NCI-H2171 treated with DMSO at 0.1 percent for 48 hours (cell line): ENCODE results near the gene PPP1R13L.
A peak's percentile ranks its signal among the peaks of the same experiment; 100 is the strongest.

Source experiments
- DNase-seq: peaks from one replicate; lab custom pipeline; 2025; lab: John Stamatoyannopoulos, UW

The PPP1R13L gene

DNA sequence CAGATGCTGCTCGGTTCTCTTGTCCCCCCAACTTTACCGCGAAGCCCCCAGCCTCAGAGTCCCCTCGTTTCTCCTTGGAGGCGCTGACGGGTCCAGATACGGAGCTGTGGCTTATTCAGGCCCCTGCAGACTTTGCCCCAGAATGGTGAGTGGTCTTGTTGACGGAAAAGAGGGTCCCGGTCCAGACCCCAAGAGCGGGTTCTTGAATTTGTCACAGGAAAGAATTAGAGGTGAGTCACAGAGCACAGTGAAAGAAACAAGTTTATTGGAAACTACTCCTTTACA, 2.2 kb upstream of the PPP1R13L start:
- DNase-seq, result no peak

DNA sequence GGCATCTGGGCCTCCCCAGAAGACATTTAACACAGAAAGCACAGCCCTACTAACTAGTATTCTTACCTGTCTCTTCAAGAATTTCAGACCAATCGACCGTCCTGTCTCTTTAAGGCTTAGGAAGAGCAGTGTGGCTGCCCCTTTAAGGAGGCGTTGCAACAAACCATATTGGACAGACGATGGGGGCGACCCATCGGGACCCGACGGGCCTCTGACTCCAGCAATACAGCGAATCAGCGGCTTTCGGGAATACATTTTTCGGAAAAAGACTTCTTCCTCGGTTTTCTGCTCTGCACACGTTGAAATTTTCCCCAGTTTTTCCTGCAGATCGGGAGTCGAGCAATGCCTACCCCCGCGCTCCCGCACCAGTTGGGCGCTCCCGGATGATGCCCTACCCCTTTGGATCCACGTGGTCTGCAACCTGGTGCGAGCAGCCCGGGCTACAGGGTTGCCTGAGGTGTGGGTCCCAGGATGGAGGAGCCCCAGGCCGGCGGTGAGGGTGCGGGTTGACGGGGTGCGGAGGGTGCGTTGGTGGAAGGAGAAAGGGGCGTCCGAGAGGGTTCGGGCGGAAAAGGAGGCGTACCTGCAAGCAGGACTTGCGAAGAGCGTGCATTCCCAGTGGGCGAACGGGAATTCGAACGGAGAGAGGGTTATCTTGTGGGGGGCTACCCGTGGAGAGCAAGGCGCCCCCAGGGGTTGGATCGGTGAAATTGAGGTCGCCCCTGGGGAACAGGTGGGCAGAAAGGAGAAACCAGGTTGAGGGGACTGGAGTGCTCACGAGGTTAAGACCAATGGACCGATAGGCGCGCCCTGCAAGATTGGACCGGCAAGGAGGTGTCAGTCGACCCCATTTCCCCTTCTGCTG, 1.6 kb upstream of the PPP1R13L start, which contains the start of gene POLR1G:
POLR1G (plus strand) TSS at position 419 of the 865 bp plus-strand sequence; CDS start at position 472, 53 bp downstream.
- DNase-seq, result peak; percentile 91

DNA sequence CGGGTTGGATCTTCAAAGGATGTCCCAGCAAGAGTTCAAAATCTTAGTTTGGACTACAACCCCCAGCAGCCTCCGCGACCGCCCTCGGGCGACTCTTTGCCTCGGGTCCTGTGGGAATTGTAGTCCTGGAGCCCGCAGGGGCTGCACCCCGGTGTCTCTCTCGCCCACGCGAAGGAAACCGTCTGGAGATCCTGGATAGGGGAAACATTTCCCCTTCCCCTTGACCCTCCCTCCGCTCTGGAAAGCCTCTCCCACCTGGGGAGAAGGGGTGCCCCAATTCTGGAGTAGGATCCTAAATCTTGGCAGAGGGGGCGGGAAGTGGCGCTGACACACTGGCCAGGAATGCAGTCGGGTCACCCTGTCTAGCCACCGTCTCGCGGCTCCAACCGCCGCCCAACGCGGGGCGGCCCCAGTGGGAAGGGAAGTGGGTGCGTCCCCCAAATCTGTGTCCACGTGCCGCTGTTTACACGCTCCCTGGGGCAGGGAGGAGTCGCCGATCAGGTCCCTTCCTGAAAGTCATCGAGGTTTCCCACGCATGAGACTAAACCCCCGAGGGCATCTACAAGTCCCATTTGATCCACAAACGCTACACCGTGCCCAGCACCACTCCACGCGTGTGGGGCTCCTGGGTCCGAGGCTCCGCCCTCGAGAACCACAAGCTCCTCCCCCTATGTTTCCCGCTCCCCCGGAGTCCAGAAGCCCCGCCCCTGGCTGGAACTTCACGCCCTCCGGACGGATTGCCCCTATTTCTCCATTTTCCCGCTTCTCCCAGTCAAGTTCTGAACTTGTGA, 761 bp upstream of the PPP1R13L start:
- DNase-seq, result peak; percentile 91

DNA sequence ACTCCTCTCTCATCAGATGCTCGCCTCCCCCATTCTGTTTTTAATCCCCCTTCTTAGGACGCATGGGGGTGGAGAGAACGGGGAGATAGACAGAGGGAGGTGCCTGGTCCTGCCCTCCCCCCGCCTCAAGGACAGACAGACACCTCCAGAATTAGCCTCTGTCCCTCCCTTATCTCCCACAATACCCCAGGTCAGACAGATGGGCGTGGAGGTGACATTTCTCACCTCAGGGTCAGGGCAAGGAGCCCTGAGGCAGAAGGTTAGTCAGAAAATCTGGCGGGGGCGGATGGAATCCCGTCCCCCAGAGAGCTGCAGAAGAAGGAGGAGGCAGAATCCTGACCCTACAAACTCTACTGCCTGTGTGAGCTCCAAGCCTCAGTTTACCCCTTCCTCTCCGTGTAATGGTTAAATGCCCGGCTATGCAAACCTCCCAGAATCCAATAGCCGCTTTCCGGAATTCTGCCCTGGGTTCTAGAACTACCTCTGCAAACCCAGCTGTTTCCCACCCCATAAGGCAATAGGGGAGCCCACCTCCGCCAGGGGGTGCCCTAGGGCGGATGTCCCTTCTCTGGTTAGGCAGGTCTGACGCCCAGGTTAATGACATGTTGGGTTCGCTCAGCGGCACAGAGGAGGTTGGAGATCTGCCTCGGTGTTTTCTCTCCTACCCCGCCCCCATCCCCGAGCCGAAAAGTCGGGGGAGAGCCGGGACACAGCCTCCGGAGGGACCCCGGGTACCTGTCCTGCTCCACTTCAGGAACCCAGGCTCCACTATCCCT, 900 bp downstream of the PPP1R13L start:
- DNase-seq, result peak; percentile 32

DNA sequence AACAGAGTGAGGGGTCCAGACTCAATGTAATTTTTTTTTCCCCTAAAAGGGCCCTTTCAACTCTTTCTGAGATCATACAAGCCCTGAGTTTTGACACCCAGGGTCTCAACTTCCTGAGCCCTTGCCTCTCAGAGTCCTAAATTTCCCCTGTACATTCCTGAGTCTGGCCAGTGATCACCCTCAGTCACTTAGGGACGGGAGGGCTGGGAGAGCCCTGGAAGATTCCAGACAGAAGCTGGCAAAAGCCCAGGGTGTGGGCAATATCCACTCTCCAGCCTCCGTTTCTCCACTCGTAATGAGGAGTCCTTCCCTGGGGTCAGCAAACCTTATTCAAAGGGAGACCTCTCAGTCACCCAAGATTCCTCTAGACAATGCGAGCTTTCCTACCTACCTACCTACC, 1.6 kb downstream of the PPP1R13L start:
- DNase-seq, result no peak

DNA sequence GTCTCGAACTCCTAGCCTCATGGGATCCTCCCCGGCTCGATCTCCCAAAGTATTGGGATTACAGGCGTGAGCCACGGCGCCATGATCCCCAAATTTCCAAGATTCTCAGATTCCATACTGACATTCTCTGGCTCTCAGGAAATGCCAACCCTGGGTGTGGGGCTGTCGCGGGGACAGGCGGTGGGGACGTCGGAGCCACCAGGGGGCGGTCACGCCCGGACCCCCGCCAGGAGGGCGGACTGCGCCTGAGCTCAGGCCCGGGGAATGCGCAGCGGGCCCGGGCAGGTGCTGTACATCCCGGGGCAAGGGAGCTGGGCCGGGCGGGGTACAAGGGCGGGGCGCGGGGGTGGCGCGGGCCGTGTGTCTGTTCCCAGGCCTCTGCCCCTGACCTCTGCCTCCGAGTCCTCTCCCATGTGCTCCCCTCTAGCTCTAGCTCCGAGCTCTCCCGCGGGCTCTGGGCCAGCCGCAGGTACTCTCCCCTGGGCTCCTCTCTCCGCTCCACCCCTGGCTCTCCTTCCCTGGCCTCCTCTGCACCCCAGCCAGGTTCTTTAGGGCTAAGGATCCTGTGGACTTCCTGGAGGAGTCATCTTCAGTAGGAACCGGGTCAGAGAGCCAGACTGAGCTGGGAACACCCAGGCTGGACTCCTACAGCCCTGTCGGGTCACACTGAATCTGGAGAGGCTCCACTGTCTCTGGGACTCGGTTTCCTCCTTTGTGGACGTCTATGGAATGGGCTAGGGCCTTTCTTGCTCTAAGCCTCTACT, 2.4 kb downstream of the PPP1R13L start:
- DNase-seq, result no peak

DNA sequence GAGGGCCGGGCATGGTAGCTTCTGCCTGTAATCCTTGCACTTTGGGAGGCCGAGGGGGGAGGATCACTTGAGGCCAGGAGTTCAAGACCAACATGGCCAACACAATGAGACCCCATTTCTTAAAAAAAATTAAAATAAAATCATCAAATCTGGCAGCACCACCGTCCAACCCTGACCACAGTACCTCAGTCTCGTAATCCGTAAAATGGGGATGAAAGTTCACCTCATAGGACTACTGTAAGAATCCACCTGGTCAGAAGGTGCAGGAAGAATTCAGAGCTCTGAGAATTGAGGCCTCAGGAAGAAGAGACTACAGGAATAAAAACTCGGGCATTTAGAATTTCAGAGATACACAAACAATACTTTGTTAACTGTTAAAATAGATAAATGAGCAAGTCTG, 3.1 kb downstream of the PPP1R13L start:
- DNase-seq, result no peak

DNA sequence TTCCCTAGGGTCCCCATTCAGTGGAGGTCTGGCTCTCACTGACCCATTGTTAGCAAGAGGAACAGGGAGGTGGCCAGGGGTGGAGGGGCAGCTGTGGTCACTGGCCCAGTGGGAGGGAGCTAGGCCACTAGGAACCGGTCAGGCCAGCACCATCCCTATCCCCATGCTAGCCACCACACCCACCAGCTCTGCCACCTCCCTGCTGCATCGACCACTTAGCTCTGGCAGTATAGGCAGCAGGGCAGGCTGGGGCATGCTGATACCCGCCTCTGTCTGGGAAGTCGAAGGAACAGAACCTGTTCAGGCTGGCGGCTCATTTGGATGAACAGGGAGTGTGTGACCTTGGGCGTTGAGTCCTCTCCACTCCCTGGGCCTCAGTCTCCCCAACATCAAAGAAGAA, 4.7 kb downstream of the PPP1R13L start:
- peak; percentile 81 for DNase-seq

DNA sequence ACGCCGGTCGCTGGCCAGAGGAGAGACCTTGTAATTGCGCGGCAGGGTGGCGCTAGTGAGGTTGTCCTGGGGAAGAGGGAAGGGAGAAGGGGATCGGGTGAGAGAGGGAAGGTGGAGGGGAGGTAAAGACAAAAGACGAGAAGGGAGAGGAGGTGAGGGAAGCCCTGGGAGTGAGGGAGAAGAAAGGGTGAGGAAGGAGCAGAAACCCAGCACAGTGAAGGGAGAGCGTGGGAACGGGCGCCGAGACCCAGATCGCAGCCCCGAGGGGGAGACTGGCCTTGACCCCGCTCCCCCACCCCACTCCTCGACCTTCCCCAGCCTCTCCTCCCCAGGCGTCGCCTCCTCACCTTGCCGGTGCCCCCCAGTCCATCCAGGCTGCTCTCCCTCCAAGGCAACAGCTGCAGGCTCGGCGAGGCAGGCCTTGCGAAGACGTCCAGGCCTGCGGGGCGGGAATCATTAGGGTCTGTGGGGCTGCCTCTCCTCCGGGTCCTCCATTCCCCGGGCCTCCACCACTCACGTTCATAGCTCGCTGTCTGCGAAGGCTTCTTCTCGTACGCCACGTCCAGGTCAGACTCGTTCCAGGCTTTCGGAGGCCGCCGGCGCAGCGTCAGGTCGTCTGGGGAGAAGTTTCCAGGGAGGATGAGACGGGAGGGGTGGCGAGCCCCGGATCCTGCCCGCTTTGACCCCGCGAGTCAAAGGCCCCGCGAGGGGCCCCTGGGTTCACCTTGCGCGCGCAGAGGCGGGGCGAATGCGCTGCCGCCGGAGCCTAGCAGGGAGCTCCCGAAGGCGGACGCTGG, 8.8 kb downstream of the PPP1R13L start:
- DNase-seq, result no peak

DNA sequence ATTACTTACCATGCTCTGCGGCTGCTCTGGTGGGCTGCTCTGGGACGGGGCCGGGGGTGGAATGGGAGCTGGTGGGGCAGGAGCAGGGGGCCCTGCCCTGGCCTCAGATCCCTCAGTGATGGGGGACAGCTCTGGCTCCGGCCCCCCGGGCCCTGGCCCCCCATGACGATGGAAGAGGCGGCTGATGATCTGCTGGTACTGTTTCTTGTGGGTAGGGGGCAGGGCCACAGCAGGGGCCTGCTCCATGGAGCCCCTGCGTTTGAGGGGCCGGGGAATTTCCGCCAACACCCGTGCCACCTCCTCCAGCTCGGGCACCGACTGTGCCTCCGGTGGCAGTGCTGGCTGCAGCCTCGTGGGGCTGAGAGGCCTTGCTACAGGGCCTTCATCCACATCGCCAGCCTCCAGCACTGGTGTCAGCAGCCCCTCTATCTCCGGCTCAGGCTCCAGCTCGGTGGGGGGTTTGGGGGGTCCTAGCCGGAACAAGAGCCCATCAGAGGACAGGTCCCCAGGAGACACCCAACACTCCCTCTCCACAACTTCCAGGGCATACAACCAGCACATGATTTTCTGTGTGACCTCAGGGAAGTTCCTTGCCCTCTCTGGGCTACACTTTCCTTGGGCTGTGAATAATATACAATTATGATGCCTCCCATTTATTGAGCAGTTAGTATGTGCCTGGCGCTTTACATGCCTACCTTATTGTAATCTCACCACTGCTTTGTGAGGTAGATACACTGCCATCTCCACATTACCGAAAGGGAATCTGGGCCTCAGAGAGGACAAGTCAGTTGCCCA, 12.8 kb downstream of the PPP1R13L start:
- DNase-seq, result no peak

DNA sequence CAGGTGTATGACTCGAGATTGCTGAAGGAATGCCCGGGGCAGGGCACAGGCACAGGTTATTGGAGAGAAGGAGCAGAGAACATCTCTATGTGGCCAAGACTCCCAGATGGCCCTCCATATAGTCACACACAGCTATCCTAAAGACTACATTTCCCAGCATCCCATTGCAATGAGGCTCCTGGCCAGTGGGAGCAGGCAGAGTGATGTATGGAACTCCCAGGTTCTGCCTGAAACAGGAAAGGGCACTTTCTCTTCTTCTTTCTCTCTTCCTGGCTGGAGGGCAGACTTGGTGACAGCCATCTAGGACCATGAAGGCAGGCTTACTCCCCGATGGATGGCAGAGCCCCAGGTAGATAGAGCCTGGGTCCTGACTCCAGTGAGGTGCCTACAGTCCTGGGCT, 13.5 kb downstream of the PPP1R13L start:
- DNase-seq, result peak; percentile 4

DNA sequence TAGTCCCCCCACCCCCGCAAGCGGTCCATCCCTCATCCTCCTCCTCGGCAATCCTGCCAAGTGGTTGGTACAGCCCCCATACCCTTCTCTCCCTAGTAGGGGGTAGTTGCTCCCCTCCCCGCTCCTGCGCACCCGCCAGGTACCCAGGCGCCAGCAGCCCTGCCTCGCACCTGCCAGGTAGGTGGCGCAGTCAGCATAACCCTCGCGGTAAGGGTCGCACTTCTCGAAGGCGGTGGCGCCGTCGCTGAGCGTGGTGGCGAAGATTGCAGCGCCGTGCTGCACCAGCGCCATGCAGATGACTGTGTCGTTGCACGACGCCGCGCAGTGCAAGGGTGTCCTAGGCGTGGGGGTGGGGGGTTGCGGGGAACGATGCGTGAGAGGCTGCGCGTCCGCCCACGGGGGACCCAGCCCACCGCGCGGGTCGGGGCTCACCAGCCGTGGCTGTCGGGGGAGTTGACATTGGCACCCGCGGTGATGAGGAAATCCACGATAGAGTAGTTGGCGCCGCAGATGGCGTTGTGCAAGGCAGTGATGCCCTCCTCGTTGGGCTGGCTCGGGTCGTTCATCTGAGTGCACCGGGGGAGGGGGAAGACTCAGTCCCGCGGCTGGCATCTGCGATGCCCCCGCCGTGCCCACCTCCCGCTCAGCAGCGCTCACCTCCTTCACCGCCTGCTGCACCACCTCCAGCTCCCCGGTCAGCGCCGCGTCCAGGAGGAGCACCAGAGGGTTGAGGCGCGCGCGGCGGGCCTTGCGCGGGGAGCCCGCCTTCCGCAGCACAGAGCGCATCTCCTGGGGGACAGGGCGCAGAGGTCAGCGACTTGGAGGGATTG, 19.3 kb downstream of the PPP1R13L start:
- no peak for DNase-seq

DNA sequence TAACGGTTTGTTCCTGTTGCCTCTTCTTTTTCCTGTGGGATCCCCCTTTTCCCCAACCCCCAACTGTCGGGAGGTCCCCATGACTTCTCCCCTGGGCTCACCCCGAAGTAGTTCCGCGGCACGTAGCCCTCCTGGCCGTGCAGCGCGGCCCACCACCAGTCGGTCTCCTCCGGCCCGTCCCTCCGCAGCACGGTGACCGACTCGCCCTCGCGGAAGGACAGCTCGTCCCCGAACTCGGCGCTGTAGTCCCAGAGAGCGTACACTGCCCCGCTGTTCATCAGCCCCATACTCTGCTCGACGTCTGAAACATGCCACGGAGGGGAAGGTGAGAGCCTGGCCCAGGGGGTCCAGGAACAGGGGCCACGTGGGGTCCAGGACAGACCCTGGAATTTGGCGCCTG, 22.4 kb downstream of the PPP1R13L start:
- DNase-seq, result no peak

DNA sequence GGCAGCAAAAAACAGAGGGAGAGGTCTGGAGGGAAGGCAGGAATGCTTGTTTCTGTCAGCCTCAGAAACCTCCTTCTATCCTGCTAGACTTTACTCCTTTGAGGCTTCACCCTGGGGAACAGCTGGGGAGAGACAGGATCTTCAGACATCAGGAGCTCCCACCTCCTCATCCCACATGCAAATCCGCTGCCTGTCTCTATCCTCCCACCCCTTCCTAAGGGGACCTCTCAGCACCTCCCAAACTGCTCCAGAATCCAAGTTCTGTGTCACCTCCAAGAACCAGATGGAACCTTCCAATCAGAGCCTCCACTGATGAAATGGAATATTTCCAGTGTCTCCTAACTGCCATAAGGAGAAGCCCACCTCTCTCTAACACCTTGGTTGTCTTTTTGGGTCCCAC, 24.8 kb downstream of the PPP1R13L start:
- DNase-seq, result no peak

DNA sequence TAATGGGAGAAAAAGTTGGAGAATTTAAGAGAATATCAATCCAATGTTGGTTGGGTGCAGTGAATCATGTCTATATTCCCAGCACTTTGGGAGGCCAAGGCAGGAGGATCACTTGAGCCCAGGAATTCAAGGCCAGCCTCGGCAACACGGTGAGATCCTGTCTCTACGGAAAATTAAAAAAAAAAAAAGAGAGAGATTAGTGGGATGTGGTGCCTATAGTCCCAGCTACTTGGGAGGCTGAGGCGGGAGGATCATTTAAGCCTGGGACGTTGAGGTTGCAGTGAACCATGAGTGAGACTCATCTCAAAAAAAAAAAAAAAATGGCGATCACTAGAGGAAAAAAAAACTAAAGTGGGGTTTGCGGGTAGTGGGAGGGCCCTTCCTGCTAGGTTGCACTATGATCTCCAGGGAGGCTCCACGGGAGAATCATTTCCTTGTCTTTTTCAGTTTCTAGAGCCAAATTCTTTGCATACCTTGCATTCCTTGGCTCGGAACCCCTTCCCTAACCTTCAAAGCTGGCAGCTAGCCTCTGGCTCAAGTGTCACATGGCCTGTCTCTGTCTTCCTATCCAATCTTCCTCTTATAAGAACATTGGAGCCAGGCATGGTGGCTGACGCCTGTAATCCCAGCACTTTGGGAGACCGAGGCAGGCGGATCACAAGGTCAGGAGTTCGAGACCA, 28.7 kb downstream of the PPP1R13L start:
- no peak for DNase-seq

DNA sequence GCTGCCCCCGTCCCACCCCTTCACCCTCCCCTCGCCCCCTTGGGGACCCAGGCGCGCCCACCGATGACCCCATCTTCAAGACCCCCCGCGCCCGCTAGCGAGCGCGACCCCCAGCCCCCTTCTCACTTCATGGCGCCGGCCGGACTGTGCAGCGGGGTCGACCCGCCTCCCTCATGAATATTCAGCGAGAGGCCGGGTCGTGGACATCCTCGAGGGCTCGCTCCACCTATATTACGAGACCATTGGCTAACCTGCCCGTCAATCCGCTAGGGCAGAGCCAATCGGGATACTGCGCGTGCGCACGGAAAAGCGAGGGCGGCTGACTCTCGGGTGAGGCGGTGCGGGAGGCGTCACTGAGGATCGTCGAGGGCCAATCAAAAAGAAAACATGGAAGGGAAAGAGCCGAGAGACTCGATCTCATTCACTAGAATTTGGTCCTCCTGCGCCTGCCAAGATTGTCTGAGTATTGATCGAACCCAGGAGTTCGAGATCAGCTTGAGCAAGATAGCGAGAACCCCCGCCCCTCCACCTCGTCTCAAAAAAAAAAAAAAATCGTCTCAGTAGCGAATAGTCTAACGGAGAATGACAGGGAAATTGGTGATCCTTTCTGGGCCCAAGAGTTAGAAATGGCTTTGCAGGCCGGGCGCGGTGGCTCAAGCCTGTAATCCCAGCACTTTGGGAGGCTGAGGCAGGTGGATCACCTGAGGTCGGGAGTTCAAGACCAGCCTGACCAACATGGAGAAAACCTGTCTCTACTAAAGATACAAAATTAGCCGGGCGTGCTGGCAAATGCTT, 34.3 kb downstream of the PPP1R13L start, which contains the start of gene ERCC2:
ERCC2 (minus strand) TSS at position 164 of the 795 bp plus-strand sequence; CDS start at position 131, 33 bp downstream.
- DNase-seq, result peak; percentile 97

DNA sequence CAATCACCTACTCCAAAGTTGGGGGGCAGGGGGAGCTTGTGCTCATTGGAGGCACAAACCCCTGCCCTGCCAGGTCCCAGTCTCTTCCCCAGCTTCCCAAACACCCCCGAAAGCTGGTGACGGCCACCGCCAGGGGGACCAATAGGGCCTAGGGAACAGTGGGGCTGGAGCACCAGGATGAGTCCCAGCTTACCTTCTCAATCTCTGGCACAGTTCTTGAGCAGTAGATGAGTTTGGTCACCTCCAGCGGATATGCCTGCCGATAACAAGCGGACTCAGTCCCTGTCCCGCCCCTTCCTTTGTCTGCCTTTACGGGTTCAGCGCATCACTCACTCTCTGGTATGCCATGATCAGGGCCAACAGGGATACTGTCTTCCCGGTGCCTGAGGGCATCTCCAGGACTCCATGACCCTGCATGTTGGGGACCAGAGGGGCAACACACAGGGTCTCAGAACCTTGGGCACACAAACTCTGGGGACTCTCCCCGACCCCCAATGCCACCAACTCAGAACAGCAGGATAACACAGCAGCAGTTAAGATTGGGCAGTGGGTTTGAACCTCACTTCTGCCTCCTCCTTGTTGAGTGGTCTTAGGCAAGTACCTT, 36.0 kb downstream of the PPP1R13L start:
- no peak for DNase-seq
